Stimulated activated CD4-positive, alpha-beta T cell treated with anti-CD3 and anti-CD28 coated beads, Interleukin-12 subunit alpha, Interleukin-12 subunit beta, amount 100 ng/mL, for 4 hours (primary cell): ENCODE results near the gene CD99.
A peak's percentile ranks its signal among the peaks of the same experiment; 100 is the strongest.
"Not testable (repeated sequence)": the region's sequence is repeated elsewhere in the genome, so short reads cannot be mapped to it uniquely, and the experiment has no call there.

Experiments
- DNase-seq: peaks from one replicate; pipeline ENCODE4 v3.0.0-alpha.2; 2020

CD99 gene, protein sequence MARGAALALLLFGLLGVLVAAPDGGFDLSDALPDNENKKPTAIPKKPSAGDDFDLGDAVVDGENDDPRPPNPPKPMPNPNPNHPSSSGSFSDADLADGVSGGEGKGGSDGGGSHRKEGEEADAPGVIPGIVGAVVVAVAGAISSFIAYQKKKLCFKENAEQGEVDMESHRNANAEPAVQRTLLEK

DNA sequence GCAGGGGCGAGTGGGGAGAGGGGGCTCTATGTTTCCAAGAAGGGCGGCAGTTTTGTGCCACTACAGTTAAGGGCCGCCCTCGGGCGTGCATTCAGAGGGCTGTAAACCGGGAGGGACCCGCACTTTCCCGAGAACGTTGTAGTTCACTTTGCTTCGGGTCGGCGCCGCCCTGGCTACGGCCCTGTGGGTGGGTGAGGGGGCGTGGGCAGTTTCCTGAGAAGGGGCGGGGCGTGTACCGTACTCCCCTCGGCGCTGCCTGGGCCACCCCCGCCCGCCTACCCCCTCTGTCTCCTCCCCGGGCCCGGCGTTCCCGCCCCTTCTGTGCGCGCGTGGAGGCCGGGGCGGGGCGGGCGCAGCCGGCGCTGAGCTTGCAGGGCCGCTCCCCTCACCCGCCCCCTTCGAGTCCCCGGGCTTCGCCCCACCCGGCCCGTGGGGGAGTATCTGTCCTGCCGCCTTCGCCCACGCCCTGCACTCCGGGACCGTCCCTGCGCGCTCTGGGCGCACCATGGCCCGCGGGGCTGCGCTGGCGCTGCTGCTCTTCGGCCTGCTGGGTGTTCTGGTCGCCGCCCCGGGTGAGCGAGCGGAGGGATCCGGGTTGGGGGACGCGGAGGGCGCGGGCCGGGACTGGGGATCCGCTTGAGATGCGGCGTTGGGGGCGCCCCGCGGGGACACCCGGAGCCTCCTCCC lies at the start of gene CD99:
Gene CD99, plus strand, starts transcription at position 440 of the 687 bp plus-strand sequence. Its CDS starts 66 bp downstream, at position 506.
- peak; percentile 84 for DNase-seq

- no peak for DNase-seq
Measured at GRCh38 chrX:2642146-2642545, 48.9 kb upstream of the CD99 start.

DNA sequence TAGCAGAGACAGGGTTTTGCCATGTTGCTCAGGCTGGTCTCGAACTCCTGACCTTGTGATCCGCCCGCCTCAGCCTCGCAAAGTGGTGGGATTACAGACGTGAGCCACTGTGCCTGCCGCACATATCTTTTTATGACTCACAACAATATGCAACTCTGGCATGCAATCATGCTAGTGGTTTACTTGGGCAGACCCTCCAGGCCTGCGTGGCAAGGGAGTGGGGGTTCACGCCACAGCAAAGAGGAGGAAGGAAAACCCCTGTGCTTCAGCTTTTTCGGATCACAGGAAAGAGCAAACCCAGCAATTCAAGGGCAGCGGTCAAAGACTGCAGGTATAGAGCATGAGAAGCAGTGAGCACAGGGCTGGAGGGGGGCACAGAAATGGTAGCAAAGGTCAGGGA lies 48.3 kb upstream of the CD99 start:
- DNase-seq: no peak

GRCh38 chrX:2643880-2644279 lies 47.2 kb upstream of the CD99 start:
- DNase-seq: no peak

- DNase-seq: no peak
Measured at GRCh38 chrX:2645563-2645962, 45.5 kb upstream of the CD99 start.

- no peak for DNase-seq
Measured at GRCh38 chrX:2647627-2648026, 43.5 kb upstream of the CD99 start.

DNA sequence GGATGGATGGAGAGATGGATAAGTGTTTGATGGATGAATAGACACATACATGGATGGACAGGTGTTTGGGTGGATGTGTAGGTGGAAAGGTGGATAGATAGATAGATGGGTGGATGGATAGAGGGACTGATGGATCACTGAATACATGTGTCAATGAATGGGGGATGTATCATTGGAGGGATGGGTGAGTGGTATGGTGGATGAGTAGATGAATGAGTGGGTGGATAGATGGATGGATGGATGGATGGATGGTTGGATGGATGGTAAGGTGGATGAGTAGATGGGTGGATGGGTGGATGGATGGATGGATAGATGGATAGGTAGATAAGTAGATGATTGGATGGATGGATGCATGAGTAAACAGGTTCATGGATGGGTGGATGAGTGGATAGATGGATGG lies 41.1 kb upstream of the CD99 start:
- DNase-seq: no peak

DNA sequence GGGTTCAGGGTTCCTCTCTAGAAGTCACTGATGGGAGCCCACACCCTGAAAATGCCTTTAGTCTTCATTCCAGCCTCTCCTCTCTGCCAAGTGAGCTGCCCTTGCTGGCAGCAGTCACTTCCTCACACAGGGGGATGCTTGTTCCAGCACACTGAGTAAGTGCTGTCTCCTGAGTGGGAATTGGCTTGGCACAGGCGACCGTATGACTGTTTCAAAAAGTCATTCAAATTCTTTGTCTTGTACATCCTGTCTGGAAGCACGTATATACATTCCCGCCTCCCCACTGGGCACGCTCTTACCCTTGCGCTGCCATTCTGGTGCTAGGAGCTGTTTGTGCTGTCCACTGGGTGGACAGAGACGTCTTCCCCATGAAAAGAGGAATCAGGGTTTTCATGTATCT lies 40.2 kb upstream of the CD99 start:
- DNase-seq: no peak

DNA sequence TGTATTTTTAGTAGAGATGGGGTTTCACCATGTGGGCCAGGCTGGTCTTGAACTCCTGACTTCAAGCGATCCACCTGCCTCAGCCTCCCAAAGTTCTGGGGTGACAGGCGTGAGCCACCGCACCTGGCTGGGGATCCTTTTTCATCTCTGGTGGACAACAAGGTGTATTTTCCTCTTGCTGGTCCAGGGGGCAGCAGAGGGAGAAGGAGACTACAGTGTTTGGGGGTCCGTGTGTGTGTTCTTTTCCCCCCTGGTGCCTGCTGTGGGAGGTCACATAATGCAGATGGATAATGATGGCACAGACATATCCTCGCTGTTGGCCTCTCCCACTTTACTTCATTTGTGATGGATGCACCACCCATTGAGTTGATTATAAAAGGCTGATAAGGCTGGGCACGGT lies 39.0 kb upstream of the CD99 start:
- DNase-seq: no peak

DNA sequence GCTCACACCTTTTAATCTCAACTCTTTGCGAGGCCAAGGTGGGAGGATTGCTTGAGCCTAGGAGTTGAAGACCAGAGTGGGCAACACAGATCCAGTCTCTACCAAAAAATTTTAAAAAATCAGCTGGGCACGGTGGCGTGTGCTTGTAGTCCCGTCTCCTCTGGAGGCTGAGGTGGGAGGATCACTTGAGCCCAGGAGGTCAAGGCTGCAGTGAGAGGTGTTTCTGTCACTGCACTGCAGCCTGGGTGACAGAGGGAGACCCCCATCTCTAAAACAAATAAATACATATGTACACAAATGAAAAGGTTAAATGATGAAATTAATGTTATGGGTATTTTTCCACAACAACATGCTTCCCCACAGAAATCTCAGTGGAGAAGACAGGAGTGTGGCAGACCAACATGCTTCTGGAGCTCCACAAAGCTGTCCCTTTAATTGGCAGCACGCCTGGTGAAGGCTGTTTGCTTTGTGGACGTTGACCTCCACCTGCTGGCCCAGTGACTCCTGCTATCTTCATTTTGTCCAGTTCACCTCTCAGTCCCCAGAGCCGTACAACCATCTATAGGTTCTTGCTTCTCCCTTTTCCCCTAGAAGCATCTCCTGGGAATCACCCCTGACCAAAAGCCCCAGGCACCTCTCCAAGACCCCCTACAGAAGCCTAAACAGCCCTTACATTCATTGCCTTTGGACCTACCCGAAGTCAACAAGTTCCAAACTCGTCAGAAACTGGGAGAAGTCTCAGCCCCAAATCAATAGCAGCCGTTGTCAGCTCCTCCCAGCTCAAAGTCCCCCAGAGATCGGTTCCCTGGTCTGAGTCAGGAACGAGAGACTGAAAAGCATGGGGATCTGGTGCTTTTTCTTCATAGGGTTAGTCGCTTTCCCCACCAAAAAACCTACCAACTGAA lies 36.4 kb upstream of the CD99 start:
- no peak for DNase-seq

DNA sequence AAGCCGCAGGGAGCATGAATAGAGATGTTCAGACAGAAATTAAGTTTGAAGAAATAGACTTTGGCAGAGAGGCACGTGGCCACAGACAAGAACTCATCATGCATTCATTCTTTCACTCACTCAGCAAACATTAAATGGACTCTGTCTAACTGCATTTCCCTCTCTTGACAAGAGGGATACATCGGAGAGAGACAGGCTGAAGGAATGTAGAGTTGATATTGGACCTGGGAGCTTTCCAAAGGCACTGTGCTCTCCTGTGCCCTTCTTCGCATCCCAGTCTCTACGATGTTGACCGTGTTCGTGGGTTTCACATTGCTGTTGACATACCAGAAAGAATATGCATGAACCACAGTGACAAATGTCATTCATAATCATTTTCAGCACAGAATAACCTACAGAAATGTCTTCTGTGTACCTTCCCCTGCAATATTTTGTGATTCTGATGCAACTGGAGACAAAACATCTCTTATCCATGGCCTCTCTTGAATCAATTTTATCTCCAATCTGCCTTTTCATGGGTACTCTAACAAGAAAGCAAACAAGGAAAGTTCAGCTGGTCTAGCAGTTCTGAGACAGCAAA lies 34.7 kb upstream of the CD99 start:
- DNase-seq: no peak

- no peak for DNase-seq
Measured at GRCh38 chrX:2657532-2658113, 33.5 kb upstream of the CD99 start.

DNA sequence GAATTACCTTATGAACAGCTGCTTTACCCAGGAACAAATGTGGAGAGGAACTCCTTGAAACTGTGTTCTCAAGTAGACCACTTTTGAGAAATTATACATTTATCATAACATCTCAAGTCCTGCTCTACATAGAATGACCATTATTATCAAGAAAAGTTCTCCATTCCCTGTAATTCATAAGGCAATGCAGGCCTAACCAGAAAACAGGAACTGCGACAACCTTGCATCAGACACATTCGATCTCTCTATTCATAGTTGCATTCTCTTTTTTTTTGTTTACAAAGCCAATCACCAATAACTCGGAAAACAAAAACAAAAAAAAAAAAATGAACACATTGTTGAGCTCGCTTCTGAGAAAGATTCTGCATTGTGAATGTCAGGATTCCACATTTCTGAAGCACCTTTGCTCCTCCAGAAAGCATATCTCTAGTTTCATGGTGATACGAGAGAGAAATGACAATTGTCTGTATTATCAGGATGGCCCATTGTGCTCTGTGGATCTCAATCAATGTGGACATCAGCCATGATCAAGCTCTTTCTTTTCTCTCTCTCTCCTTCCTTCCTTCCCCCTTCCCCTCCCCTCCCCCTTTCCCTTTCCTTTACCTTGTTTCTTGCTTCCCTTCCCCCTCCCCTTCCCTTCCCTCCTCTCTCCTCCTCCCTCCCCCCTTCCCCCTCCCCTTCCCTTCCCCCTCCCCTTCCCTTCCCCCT lies 32.4 kb upstream of the CD99 start:
- no peak for DNase-seq

DNA sequence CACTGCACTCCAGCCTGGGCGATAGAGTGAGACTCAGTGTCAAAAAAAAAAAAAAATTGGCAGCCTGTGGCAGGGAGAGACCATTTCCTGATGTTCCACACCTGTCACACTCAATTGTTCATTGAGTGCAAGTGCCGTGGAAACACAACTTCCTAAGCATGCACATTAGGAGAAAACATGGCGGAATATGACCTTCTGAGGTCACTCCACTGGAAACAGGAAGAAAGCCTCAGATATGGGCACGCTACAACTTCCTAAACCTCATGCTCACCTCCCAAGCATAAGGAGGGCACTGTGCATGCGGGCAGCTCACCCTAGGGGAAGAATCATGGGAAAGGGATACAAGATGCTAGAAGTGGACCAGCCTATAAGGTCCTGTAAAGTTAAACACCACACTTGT lies 28.5 kb upstream of the CD99 start:
- DNase-seq: no peak

DNA sequence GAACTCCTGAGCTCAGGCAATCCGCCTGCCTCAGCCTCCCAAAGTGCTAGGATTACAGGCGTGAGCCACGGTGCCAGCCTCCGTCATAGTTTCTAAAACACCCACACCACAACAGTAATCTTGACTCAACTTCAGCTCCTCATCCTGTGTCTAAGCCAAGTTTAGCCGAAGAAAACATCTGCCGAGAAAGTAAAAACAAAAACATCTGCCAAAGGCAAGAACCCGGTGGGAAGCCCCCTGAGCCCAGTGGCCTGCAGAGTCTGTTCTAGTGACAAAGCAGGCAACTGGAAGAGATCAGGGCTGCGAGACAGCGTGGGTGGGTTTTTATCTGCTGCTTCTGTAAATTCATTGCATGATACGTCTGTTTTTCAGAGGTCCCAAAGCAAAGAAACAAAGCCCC lies 26.6 kb upstream of the CD99 start:
- no peak for DNase-seq

GRCh38 chrX:2665387-2666304 lies 25.4 kb upstream of the CD99 start:
- DNase-seq: no peak

DNA sequence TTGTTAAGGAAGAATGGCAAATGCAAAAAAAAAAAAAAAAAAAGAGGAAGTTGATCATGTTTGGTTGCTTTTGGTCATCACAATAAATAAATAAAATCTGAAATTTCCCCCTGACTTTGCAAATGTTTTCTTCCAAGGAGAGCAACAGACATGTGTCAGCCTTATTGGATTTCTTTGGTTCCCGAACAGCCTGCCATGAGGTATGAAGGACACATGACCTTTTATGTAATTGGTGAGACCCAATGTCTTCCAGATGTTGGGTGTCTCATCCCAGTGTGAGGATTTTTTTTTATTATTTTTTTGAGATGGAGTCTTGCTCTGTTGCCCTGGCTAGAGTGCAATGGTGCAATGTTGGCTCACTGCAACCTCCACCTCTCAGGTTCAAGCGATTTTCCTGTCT lies 24.6 kb upstream of the CD99 start:
- no peak for DNase-seq

GRCh38 chrX:2670978-2671377 lies 20.1 kb upstream of the CD99 start:
- DNase-seq: no peak

- DNase-seq: no peak
Measured at GRCh38 chrX:2672084-2672483, 19.0 kb upstream of the CD99 start.

- no peak for DNase-seq
Measured at GRCh38 chrX:2673611-2674010, 17.5 kb upstream of the CD99 start.

- not testable (repeated sequence) for DNase-seq
Measured at GRCh38 chrX:2675657-2676200, 15.4 kb upstream of the CD99 start.
